BE2C (cell line): ENCODE measurements around the gene PIK3CD.

ENCODE experiments used
- DNase-seq: peaks from one replicate; pipeline ENCODE4 v3.0.0-alpha.2; 2020
- H3K27me3 ChIP-seq: fragments of 250-450 bp; sonication (Bioruptor Pico); 2 replicates; pipeline ENCODE4 v1.5.1; 2020; ENCODE audit warnings: mild to moderate bottlenecking
- H3K36me3 ChIP-seq: fragments of 250-450 bp; sonication (Bioruptor Pico); 2 replicates; pipeline ENCODE4 v1.5.1; 2020; ENCODE audit warnings: mild to moderate bottlenecking
- H3K4me1 ChIP-seq: fragments of 250-450 bp; sonication (Bioruptor Pico); 2 replicates; pipeline ENCODE4 v1.5.1; 2020
- H3K4me3 ChIP-seq: 2 replicates; pipeline ENCODE4 v1.5.1; 2011; ENCODE audit warnings: low read depth, low read length
- H3K9me3 ChIP-seq: fragments of 250-450 bp; sonication (Bioruptor Pico); 2 replicates; pipeline ENCODE4 v1.5.1; 2020
- CTCF ChIP-seq: IDR thresholded peaks from 2 replicates; pipeline ENCODE4 v1.5.1; 2012; ENCODE audit warnings: mild to moderate bottlenecking, low read depth, low read length

Gene PIK3CD

GRCh38 chr1:9634582-9634981 lies 16.9 kb upstream of the PIK3CD start:
- TF ChIP-seq CTCF, result no peak
- no peak for DNase-seq

GRCh38 chr1:9639227-9639626 lies 12.3 kb upstream of the PIK3CD start:
- no peaks in the 10 kb centered on the region for H3K9me3 ChIP-seq
- no peak for DNase-seq
- TF ChIP-seq CTCF, result no peak
- H3K4me3 ChIP-seq, result no peak overlapping the region
- no peaks in the 10 kb centered on the region for H3K27me3 ChIP-seq
- no peaks in the 10 kb centered on the region for H3K4me1 ChIP-seq
- H3K36me3 ChIP-seq, result no peaks in the 10 kb centered on the region

More at GRCh38 chr1:9634582-9634981, 16.9 kb upstream of the PIK3CD start:
- H3K9me3 ChIP-seq, result no peaks in the 10 kb centered on the region
- no peak overlapping the region for H3K4me3 ChIP-seq
- H3K36me3 ChIP-seq, result no peaks in the 10 kb centered on the region
- H3K27me3 ChIP-seq, result no peaks in the 10 kb centered on the region
- H3K4me1 ChIP-seq, result no peaks in the 10 kb centered on the region

- Histone ChIP-seq H3K4me1 (no peaks in the 10 kb centered on the region), H3K9me3 (no peaks in the 10 kb centered on the region), H3K4me3 (no peak overlapping the region), H3K27me3 (no peaks in the 10 kb centered on the region), H3K36me3 (no peaks in the 10 kb centered on the region)
- TF ChIP-seq CTCF, result no peak
- DNase-seq, result no peak
Measured at GRCh38 chr1:9643351-9644256, 7.9 kb upstream of the PIK3CD start.

- Histone ChIP-seq H3K4me1 (no peaks in the 10 kb centered on the region), H3K9me3 (no peaks in the 10 kb centered on the region), H3K4me3 (no peak overlapping the region), H3K36me3 (no peaks in the 10 kb centered on the region), H3K27me3 (peaks cover 4% of the 10 kb centered on the region)
- no peak for DNase-seq
- TF ChIP-seq CTCF, result no peak
Measured at GRCh38 chr1:9646037-9646436, 5.5 kb upstream of the PIK3CD start.

- H3K4me3 ChIP-seq, result no peak overlapping the region
- H3K9me3 ChIP-seq, result no peaks in the 10 kb centered on the region
- H3K4me1 ChIP-seq, result no peaks in the 10 kb centered on the region
- peaks cover 18% of the 10 kb centered on the region for H3K27me3 ChIP-seq
- TF ChIP-seq CTCF, result no peak
- no peaks in the 10 kb centered on the region for H3K36me3 ChIP-seq
- DNase-seq, result no peak
Measured at GRCh38 chr1:9648171-9648570, 3.4 kb upstream of the PIK3CD start.

GRCh38 chr1:9649769-9650168 lies 1.8 kb upstream of the PIK3CD start:
- peaks cover 20% of the 10 kb centered on the region for H3K27me3 ChIP-seq
- no peak overlapping the region for H3K4me3 ChIP-seq
- no peak for DNase-seq
- H3K4me1 ChIP-seq, result no peaks in the 10 kb centered on the region
- H3K36me3 ChIP-seq, result no peaks in the 10 kb centered on the region
- H3K9me3 ChIP-seq, result no peaks in the 10 kb centered on the region
- TF ChIP-seq CTCF, result no peak
